Activated naive CD8-positive, alpha-beta T cell treated with anti-CD3 and anti-CD28 coated beads, Interleukin-2, amount 50 U/mL, for 16 hours (primary cell): ENCODE results near the gene MIOS.

Experiments
- DNase-seq: peaks from one replicate; pipeline ENCODE4 v3.0.0-alpha.2; 2020; ENCODE audit warnings: low read depth, low spot score

MIOS gene

GRCh38 chr7:7583731-7584130 is 17.0 kb downstream of the MIOS start:
- DNase-seq, result no peak

GRCh38 chr7:7584653-7585052 is 18.0 kb downstream of the MIOS start:
- no peak for DNase-seq

- DNase-seq, result no peak
Measured at GRCh38 chr7:7585241-7585928, 18.7 kb downstream of the MIOS start.

GRCh38 chr7:7595451-7595850 is 28.8 kb downstream of the MIOS start:
- DNase-seq, result no peak

- DNase-seq, result no peak
Measured at GRCh38 chr7:7596176-7596575, 29.5 kb downstream of the MIOS start.

GRCh38 chr7:7607010-7607409 is 40.3 kb downstream of the MIOS start:
- no peak for DNase-seq

- no peak for DNase-seq
Measured at GRCh38 chr7:7609330-7609729, 42.6 kb downstream of the MIOS start.

DNA sequence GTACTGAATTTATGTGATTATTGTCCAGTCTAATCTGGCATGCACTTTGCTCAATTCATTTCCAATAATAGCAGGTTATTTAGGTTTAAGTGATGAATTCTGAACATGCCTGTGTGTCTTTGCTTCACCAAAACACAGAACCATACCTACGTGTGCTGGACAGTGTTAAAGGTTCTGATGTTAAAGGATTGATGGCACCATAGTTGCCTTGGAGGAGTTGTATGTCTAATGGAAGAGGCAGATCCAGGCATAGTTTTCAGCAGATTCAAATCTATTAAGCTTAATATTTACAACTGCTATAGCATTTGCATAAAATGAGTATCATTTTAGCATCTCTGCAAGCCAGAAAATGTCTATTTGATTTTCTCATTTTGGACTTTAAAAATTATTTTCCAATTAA is 45.8 kb downstream of the MIOS start:
- DNase-seq, result no peak

DNA sequence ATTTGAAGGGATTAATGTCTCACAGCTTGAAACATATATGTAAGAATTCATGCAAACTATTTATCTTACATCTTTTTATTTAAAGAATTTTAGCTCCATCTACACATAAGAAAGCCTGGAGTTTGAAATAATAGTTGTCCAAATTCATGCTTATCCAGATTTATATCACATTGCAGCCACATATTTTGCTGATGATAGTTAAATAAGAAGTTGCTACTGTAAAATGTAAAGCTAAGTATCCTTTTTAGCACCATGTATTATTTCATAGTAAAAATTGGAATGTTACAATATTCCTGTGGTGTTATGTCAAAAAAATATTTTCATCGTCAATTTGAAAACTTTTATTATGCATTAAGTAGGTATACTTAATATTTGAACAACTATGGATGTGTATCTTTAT is 46.5 kb downstream of the MIOS start:
- no peak for DNase-seq

DNA sequence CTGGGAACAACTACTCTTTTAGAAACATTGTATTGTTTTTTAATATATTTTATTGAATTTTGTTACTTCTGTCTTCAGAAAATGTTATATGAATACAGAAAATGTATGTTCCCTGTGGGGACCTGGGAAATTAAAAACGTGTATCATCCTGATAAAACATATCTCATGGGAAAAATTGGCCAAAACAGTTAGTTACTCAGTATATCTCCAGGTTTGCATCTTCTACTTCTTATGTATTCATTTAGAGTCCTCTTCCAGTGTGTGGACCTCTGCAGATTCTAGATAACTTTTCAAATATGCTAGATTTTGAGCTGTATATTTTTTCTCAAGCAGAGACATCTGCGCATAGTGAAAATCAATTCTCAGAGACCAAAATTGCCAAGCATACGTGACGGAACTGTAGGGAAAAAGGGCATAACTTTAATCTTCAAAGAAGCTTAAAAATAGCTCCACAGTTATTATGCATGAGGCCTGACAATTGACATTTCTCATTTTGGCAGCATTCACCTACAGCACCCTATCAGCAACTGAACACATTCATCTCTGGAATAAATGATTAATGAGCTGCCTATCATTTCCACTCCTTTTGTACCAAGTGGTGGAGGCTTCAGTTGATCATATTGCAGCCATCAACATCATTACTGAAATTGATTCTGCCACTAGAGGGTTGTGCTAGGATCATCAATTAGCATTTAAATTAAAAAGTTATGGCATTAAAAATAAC is 47.5 kb downstream of the MIOS start:
- no peak for DNase-seq

GRCh38 chr7:7617550-7617949 is 50.9 kb downstream of the MIOS start:
- DNase-seq, result no peak

GRCh38 chr7:7618410-7618809 is 51.7 kb downstream of the MIOS start:
- DNase-seq, result no peak

DNA sequence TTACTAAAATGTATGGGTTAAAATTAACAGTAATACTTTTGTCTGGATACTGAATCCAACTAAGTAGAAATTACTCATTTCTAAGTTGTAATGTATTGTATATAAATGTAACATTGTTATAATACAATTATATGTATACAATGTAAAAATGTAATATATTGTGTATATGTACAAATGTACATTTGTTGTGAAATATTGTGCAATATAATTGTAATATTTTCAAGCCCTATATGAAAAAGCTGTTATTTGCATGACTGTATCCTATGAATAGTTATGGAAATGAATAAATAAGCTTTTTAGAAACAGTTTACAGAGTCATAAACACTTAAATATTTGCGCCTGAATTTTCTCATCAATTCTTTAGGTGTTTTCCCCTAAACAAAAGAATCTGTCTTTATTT is 53.6 kb downstream of the MIOS start:
- DNase-seq, result no peak

DNA sequence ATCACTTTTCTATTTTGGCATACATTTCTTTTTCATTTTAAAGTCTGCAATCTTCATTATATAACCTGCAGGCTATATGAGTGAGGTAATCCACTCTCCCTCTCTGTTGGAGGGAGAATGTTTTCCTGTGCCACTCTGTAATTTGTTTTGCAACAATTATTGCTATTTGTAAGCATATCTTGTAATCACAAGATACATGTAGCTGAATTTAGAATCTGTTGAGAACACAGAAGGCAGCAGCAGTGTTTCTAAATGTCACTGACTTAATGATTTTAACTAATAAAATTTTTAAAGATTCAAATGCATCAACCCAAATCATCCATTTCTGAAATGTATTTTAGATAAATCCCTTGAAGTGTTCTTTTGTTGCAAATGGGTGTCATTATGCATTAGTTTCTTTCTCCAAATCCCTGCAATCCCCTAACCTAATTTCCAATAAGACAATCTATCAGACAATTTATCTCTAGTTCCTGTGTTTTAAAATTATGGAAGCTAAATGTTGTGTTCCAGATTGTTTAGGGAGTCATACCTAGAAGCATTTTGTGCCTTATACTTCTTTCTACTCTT is 54.0 kb downstream of the MIOS start:
- DNase-seq, result no peak

DNA sequence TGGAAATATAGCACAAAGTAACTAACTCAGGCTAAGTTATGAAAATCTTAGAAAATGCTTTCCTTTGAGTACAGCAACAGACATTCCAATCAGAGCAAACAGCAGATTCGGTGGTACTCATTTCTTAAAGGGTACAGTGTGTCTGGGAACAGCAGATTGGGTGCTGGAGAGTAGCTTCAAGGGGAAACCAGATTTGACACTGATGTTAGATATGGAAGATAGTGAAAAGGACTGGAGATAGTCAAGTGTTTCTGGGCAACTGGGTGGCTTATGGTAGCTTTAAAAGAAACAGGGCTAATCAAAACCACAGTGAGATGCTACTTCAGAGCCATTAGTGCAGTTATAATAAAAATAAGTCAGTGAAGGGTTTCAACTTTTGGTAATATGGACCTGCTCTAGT is 61.8 kb downstream of the MIOS start:
- DNase-seq, result no peak

GRCh38 chr7:7630626-7631329 is 64.1 kb downstream of the MIOS start:
- DNase-seq, result no peak

DNA sequence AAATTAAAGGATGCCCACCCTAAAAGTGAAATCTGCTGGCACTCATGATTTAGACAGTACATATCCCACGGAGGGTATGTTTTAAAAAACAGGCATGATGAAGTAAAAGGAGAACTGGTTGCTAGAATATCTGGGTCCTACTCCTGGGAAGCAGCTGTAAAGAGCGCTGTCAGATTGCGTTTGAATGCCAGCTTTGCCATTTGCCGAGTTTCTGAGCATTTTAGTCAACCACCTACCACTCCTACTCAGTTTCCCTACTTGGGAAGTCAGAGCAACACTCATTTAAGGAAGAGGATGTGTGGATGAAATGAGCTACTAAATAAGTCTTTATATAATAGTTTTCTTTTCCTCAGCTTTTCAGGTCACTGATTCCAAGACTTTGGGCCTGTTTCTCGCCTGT is 72.7 kb downstream of the MIOS start:
- DNase-seq, result no peak

GRCh38 chr7:7639847-7640220 is 73.2 kb downstream of the MIOS start:
- DNase-seq, result peak; percentile 7

- DNase-seq, result peak; percentile 97
Measured at GRCh38 chr7:7640221-7641128, 73.8 kb downstream of the MIOS start, which contains the start of gene UMAD1. TSS of gene UMAD1 (plus strand) at chr7:7640752. CDS start at chr7:7673372, 32,620 bp downstream.

DNA sequence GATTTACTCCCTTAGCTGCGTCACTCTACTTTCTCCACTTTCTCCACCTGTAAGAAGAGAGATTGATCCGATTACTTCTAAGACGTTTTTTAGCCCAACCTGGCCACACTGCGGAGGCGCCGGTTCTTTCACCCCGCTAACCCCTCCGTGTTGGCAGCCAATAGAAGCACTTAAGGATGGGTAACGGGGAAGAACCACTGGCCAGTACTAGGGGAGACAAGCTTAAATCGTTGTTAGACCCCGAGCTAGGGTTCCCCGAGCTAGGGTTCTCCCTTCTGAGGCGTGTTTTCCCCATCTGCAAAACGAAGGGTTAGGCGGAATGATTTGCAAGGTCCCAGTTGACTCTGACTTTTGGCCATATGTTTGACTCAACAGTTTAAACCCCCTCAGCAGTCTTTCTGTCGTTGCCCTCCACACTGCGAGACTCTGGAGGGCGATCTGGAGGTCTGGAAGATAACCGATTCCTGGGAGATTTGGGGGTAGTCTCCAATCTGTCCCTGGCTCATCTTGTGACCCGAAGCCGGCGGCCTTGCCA is 74.5 kb downstream of the MIOS start:
- DNase-seq, result no peak

GRCh38 chr7:7642081-7642480 is 75.4 kb downstream of the MIOS start:
- DNase-seq, result no peak
